GM19467 (cell line): ENCODE results near the gene BTBD16.

Experiments used
- ATAC-seq: cut with Tn5 transposase; IDR thresholded peaks from one replicate; pipeline ENCODE4 v1.9.1; 2021; ENCODE audit warnings: mild to moderate bottlenecking, moderate library complexity; ENCODE audit not compliant: unreplicated experiment

BTBD16 gene

DNA sequence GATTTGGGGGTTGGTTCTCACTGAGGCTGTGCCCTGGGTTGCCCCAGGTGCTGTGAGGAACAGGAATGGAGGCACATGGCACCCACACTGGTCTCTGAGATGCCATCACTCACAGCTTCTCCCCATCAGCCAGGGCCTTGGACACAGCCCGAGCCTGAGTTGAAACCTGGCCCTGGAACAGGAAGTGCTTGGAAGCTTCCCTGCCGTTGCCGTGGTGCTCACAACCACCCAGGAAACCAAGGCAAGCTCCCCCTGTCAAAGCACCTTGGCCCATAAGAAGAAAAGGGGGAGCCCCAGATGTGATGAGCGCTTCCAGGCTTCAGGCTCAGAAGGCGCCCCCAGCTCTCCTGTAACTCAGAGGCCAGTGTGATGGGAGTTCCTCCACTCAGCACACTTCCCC, at the start of gene BTBD16:
Gene BTBD16 (plus strand): TSS at position 221 of the 400 bp plus-strand sequence. CDS start 3,786 bp downstream, outside the sequence.
- ATAC-seq: no peak

GRCh38 chr10:122221958-122222357, 49.1 kb upstream of the BTBD16 start:
- no peak for ATAC-seq

GRCh38 chr10:122222638-122223037, 48.5 kb upstream of the BTBD16 start:
- ATAC-seq: no peak

GRCh38 chr10:122224159-122224558, 46.9 kb upstream of the BTBD16 start:
- no peak for ATAC-seq

DNA sequence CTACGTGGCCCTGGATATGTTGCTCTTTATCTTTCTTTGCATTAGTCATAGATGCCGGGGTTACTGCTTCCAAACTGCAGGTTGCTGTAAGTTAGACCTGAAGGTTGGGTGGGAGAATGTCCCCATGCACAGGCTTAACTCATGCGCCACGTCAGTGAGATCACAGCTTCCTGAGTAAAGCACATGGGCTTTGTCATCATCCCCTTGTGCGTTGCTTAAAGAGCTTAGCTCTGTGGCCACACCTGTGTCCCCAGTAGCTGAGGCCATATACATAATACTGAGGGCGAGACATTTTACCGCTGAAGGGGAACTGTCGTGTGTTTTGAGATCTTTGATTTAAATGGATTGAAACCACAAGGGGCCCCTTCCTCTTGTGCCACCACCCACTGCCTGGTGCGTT, 45.8 kb upstream of the BTBD16 start:
- ATAC-seq: no peak

- no peak for ATAC-seq
Measured at GRCh38 chr10:122227754-122228153, 43.3 kb upstream of the BTBD16 start.

DNA sequence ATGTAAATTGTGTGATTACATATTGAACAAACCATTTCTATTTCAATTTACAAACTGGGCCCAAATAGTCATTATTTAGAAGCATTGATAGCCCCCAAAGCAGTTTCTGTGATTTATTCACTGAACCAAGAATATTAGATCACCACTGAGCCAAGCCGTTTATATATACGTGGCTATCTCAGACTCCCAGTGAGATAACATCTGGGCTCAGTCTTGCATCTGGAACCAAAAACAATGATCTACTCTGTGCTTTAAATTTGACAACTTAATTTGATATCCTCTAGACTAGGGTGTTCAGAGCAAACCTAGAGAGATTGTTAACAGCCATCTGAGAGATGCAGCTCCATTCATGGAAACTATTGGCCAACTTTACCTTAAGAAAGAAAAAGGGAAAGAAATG, 41.4 kb upstream of the BTBD16 start:
- ATAC-seq: no peak

GRCh38 chr10:122230222-122230621, 40.9 kb upstream of the BTBD16 start:
- ATAC-seq: no peak

DNA sequence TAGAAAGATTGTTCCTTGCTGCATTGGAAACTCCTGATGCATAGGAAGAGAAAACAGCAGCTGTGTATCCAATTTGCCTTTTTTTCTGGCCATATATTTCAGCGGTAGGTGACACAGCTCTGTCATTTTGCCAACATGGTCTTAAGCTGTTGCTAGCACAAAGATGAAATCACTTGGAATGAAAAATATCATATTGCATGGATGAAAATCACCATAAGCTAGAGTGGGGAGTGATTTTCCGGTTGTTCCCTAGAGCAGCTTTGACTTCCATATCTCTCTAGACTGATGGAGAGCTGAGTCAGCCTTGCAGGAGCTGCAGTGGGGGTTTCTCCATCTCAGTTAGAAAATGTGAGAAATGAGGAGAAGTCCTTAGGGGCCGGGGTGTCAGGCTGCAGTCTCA, 38.3 kb upstream of the BTBD16 start:
- no peak for ATAC-seq

DNA sequence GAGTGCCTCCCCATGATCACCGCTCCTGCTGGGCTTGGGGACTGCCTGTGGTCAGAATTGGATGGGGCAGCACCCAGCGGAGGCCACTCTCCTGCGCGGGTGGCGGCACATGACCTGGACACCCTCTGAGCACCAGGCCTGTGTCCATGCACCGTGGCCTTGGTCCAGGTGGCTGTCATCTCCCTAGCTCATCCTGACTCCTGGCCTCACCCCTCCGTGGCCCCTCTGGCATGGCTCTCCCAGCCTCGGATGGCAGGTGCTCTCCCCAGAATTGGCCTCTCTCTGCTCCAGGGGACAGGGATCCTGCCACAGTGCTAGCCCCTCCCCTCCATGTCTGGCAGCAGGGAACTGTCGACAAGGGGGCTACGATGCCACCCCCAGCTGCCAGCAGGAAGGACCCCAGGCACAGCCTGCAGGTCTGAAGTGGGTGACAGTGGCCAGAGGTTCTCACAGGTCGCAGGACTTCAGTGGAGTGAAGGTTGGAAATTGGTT, 37.2 kb upstream of the BTBD16 start:
- ATAC-seq: no peak

- no peak for ATAC-seq
Measured at GRCh38 chr10:122234416-122234815, 36.7 kb upstream of the BTBD16 start.

DNA sequence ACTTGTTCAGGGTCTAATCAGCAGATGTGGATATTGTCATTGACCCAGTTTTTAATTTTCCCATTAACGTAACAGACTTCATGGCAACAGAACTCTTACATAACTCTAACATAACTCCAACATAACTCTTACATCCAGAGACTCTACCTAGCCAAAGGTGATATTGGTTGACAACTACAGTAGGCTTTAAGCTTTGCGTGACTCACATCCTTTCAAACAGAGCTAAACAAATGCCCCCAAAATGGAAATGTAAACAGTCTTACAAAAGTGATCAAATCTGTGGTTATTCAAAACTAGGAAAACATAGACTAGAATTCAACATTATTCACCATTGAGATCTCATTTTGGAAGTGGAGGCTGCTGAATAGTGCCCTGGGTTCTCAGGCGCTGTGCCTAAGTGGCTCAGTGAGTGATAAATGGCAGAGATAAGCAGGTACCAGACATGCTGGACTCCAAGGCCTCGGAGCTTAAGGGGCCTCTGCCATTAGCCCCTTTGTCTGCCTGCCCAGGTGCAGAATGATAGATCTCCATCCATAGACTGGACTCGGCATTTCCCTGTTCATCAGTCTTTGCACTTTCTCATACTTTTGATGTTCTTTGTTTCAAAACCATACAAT, 34.3 kb upstream of the BTBD16 start:
- ATAC-seq: no peak

GRCh38 chr10:122237331-122237990, 33.6 kb upstream of the BTBD16 start:
- no peak for ATAC-seq

DNA sequence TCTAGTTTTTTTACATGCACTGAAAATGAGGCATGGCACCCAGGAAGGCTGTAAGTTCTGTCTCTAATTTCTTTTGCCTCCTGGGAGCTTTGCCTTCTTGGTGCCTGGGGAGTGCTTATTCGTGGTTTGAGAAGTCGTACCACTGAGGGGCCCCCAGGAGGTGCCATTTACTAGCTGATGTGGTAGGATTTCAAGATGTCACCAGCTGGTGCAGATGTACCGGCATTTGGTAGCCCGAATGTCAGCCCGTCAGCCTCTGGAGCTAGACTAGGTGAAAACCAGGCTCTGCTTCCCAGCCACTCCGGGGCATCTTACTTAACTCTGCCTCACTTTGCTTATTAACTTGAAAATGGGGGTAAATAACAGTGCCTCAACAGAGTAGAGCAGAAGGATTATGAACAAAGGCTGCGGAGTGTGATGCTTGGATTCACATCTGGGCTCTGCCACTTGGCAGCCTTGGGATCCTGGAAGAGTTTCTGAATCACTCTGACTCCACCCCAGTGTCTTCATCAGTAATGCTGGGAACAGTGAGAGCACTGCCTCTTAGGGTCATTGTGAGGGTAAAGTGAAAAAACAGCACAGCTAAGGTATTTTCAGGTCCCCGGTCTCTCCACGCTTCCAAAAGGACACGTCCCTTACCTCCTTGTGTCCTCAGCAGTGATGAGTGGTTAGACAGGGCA, 31.4 kb upstream of the BTBD16 start:
- no peak for ATAC-seq

DNA sequence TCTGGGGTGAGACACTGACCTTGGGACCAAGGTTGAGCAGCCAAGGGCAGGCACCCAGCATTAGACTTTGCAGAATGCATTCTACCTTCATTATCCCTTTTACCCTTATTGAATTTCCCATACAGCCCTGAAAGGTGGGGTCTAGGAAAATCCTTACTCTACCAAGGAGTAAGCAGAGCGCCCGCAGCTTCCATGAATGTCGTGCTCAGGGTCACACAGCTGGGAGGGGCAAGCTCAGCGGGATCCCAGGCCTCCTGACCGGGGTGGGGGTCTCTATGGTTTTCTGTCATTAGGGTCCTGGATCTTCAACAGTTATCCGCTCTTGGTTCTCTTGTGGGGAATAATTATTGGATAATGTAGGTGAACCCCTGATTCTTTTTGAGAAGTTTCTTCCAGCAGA, 30.7 kb upstream of the BTBD16 start:
- no peak for ATAC-seq

DNA sequence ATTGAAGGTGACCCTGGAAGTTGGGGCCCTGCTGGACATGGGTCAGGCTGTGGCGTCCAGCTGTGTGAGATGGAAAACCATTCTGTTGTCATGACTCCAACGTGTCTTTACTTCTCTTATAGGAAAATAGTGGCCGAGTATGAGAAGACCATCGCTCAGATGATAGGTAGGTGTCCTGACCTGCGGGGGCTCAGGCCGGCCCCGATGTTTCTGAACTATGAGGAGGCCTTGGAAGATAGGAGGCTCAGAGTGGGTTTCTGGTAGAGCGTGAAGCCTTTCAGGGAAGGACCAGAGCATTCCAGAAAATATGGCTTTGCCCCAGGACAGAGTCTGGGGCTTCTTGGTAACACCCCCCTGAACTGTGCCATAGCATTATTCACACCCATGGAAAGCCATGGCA, 29.3 kb upstream of the BTBD16 start:
- ATAC-seq: no peak

DNA sequence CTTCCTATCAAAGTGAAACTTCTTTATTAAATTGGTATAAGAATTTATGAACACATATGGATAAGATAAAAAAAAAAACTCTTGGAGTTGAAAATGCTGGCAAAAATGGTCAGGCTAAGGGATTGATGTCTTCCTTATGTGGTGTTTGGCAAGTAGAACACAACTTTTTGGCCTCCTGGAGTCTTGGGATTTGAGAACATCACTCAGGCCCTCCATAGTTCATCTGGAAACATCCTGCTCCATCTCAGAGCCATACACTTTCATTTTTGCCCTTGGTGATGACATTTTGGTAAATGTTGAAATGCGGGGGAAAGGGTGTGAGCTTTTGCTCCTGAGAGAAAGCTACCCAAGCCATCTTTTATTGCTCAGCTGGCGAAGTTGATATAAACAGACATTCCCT, 27.5 kb upstream of the BTBD16 start:
- no peak for ATAC-seq

- ATAC-seq: no peak
Measured at GRCh38 chr10:122244001-122244975, 26.8 kb upstream of the BTBD16 start.

DNA sequence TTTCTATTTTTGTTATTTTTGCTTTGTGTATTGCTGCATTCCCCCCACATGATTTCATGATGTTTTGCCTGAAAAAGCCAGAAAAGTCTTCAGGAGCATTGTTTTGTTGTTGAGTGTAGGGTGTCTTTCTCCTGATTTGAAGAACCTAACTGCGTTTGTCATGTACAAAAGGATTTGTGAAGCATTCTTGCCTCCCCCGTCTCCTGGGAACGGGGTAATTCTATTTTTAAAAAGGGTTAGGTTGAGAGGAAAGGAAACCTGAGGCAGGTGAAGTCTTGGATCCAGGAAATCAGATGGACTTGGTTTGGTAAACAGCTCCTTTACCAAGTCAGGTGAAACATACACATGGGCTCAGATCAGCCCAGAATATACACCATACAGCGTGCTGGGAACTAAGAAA, 26.0 kb upstream of the BTBD16 start:
- ATAC-seq: no peak

DNA sequence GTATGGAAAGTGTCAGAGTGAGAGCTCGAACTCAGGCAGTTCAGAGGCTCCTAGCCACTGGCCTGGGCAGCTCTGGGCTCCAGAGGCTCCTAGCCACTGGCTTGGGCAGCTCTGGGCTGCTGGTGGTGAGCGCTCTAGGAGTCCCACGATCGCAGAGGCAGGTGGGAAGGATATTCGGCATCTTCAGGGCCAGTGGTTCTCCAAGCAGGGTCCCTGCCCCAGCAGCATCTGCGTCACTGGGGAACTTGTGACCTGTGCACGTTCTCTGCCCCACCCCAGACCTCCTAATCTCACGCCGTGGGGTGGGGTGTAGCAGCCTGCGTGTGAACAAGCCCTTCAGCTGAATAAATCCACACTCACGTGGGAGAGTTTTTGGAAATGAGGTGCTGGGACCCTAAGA, 25.2 kb upstream of the BTBD16 start:
- ATAC-seq: no peak
